HCT116 (cell line): ENCODE results near the gene GPX2. TPM values are rescaled to one million over a fixed set of nuclear protein-coding genes. Genes with fewer than 3 reads are reported as not detected.

ENCODE experiments used
- ATAC-seq: fragments of 200-7000 bp; cut with Tn5 transposase; 2 replicates; pipeline ENCODE4 v1.9.1; 2020; ENCODE audit warnings: mild to moderate bottlenecking, moderate library complexity
- BruUV-seq: library from RNA; stranded (reverse); fragments of 400-500 nt; replicated peaks from 2 replicates; lab custom pipeline; 2021; lab: Mats Ljungman, UMichigan
- CTCF ChIA-PET: fragments of 300-600 bp; sonication (Branson Sonifier 250); formaldehyde crosslinking; loops from one replicate; lab custom pipeline; 2021; ENCODE audit warnings: antibody characterized with exemption; lab: Charles Lee
- POLR2A ChIA-PET: fragments of 300-600, 350-600 bp; sonication (Branson Sonifier 250); formaldehyde crosslinking; loops from one replicate; lab custom pipeline; 2021; ENCODE audit warnings: antibody characterized with exemption; lab: Charles Lee
- RAD21 ChIA-PET, 2 experiments: fragments of 300-600 bp; sonication (Branson Sonifier 250); formaldehyde crosslinking; loops; one replicate each; lab custom pipeline; 2023; ENCODE audit warnings: low total read pairs in 2 of 2; ENCODE audit not compliant: uncharacterized antibody in 2 of 2, unreplicated experiment in 2 of 2, low non-redundant PET in 1 of 2; lab: Charles Lee
- DNase-seq: peaks from one replicate; pipeline ENCODE4 v3.0.0-alpha.2; 2010; ENCODE audit warnings: low read depth, low spot score
- H2AFZ ChIP-seq: fragments of 200-600 bp; shearing (Covaris generic), sonication (generic); 2 replicates; pipeline ENCODE4 v1.6.1; 2017; ENCODE audit warnings: low read depth, mixed run types, mixed read lengths, antibody characterized with exemption, low read length; ENCODE audit not compliant: poor library complexity, severe bottlenecking
- H3K27ac ChIP-seq: 2 replicates; pipeline ENCODE4 v1.5.1; 2012; ENCODE audit warnings: low read depth, low read length
- H3K27me3 ChIP-seq: fragments of 200-600 bp; sonication (generic); 2 replicates; pipeline ENCODE4 v1.6.1; 2016; ENCODE audit warnings: mixed run types, low read length, mixed read lengths; ENCODE audit not compliant: insufficient read depth
- H3K36me3 ChIP-seq, 2 experiments: fragments of 200-500 bp in 1 of 2; fragments of 200-600 bp in 1 of 2; sonication (Bioruptor generic) in 1 of 2; sonication (generic) in 1 of 2; 2 replicates each; pipeline versions ENCODE4 v1.5.1 to v1.6.1; 2014 to 2016; ENCODE audit warnings: low read length in 2 of 2, inconsistent platforms in 1 of 2, mixed read lengths in 1 of 2, mixed run types in 1 of 2; ENCODE audit not compliant: insufficient read depth in 2 of 2, control insufficient read depth in 1 of 2
- H3K4me1 ChIP-seq, 2 experiments: fragments of 200-600 bp in 1 of 2; sonication (generic) in 1 of 2; 2 replicates each; pipeline versions ENCODE4 v1.5.1 to v1.6.1; 2012 to 2017; ENCODE audit warnings: low read length in 2 of 2, inconsistent platforms in 1 of 2, mild to moderate bottlenecking in 1 of 2, mixed read lengths in 1 of 2, mixed run types in 1 of 2, moderate library complexity in 1 of 2; ENCODE audit not compliant: insufficient read depth in 2 of 2, control insufficient read depth in 1 of 2
- H3K4me2 ChIP-seq: fragments of 200-600 bp; sonication (generic); 2 replicates; pipeline ENCODE4 v1.6.1; 2017; ENCODE audit warnings: mixed run types, low read length, mixed read lengths
- H3K4me3 ChIP-seq, 2 experiments: fragments of 200-600 bp in 1 of 2; sonication (generic) in 1 of 2; replicated peaks in 1 of 2; 2 replicates each; pipeline ENCODE4 v1.5.1; 2011 to 2016; ENCODE audit warnings: low read length in 2 of 2, control low read depth in 1 of 2, low read depth in 1 of 2, mild to moderate bottlenecking in 1 of 2, mixed read lengths in 1 of 2, mixed run types in 1 of 2
- H3K79me2 ChIP-seq: fragments of 200-600 bp; sonication (generic); 2 replicates; pipeline ENCODE4 v1.6.1; 2017; ENCODE audit warnings: mild to moderate bottlenecking, mixed run types, low read length, moderate library complexity, mixed read lengths; ENCODE audit not compliant: insufficient read depth
- H3K9ac ChIP-seq: fragments of 200-600 bp; sonication (generic); 2 replicates; pipeline ENCODE4 v1.6.1; 2016; ENCODE audit warnings: low read length, mixed read lengths
- H3K9me2 ChIP-seq: fragments of 200-600 bp; sonication (generic), shearing (Covaris generic); 2 replicates; pipeline ENCODE4 v1.6.1; 2017; ENCODE audit warnings: mixed run types, mild to moderate bottlenecking, moderate library complexity; ENCODE audit not compliant: insufficient read depth
- H3K9me3 ChIP-seq, 2 experiments: fragments of 200-500 bp in 1 of 2; fragments of 200-600 bp in 1 of 2; sonication (Bioruptor generic) in 1 of 2; sonication (generic) in 1 of 2; 2 replicates each; pipeline ENCODE4 v1.6.1; 2014 to 2017; ENCODE audit warnings: low read length in 2 of 2, mixed read lengths in 2 of 2, inconsistent platforms in 1 of 2, low read depth in 1 of 2, mild to moderate bottlenecking in 1 of 2, mixed run types in 1 of 2, moderate library complexity in 1 of 2; ENCODE audit not compliant: control insufficient read depth in 1 of 2, insufficient read depth in 1 of 2
- H4K20me1 ChIP-seq: fragments of 200-600 bp; sonication (generic), shearing (Covaris generic); 2 replicates; pipeline ENCODE4 v1.6.1; 2017; ENCODE audit warnings: mixed run types, mild to moderate bottlenecking, moderate library complexity; ENCODE audit not compliant: insufficient read depth
- EGR1 ChIP-seq: IDR thresholded peaks from 2 replicates; pipeline ENCODE4 v1.6.1; 2012; ENCODE audit warnings: low read depth
- ELF1 ChIP-seq: IDR thresholded peaks from 2 replicates; pipeline ENCODE4 v1.6.1; 2012; ENCODE audit warnings: low read depth, borderline replicate concordance
- EZH2 ChIP-seq: fragments of 200-600 bp; sonication (generic); IDR thresholded peaks from 2 replicates; pipeline ENCODE4 v1.6.1; 2017; ENCODE audit warnings: antibody characterized with exemption, mixed run types
- EZH2phosphoT487 ChIP-seq: fragments of 200-600 bp; IDR thresholded peaks from 2 replicates; pipeline ENCODE4 v1.6.1; 2018; ENCODE audit warnings: antibody characterized with exemption, borderline replicate concordance
- FOSL1 ChIP-seq: IDR thresholded peaks from 2 replicates; pipeline ENCODE4 v1.6.1; 2012; ENCODE audit warnings: low read depth
- JUND ChIP-seq: IDR thresholded peaks from 2 replicates; pipeline ENCODE4 v1.6.1; 2012
- POLR2AphosphoS5 ChIP-seq: IDR thresholded peaks from 2 replicates; pipeline ENCODE4 v1.6.1; 2011; ENCODE audit warnings: mild to moderate bottlenecking, low read depth, low read length, moderate library complexity
- RAD21 ChIP-seq: IDR thresholded peaks from 2 replicates; pipeline ENCODE4 v1.6.1; 2012; ENCODE audit warnings: low read depth, mild to moderate bottlenecking
- SIN3A ChIP-seq: IDR thresholded peaks from 2 replicates; pipeline ENCODE4 v1.6.1; 2012; ENCODE audit warnings: low read depth
- SP1 ChIP-seq: IDR thresholded peaks from 2 replicates; pipeline ENCODE4 v1.6.1; 2012; ENCODE audit warnings: low read depth
- SRF ChIP-seq: IDR thresholded peaks from 2 replicates; pipeline ENCODE4 v1.6.1; 2012; ENCODE audit warnings: low read depth
- TCF7L2 ChIP-seq: IDR thresholded peaks from 2 replicates; pipeline ENCODE4 v1.7.0; 2011; ENCODE audit warnings: borderline replicate concordance, inconsistent platforms; ENCODE audit not compliant: insufficient read depth, insufficient read length; ENCODE audit errors: extremely low read depth
- ZFX ChIP-seq: fragments of 450-650 bp; IDR thresholded peaks from 2 replicates; pipeline ENCODE4 v1.6.1; 2017
- intact Hi-C: fragments of 100-400 bp; cut with micrococcal nuclease; formaldehyde crosslinking; loops from 2 replicates; pipeline ENCODE4 v1.10.0; 2022
- total RNA-seq: library from RNA; stranded (reverse); gene quantifications from one replicate; pipeline ENCODE4 v1.2.1, GENCODE V29; 2021; ENCODE audit not compliant: unreplicated experiment
- TF ChIP-seq, protein P1 (sequence below): IDR thresholded peaks from 2 replicates; pipeline ENCODE4 v1.6.1; 2012
- TF ChIP-seq, protein P2 (sequence below), 3 experiments: fragments of 200-600 bp in 1 of 3; sonication (generic) in 1 of 3; IDR thresholded peaks in 2 of 3; conservative IDR thresholded peaks in 1 of 3; 2 replicates each; pipeline ENCODE4 v1.5.1; 2012 to 2017; ENCODE audit warnings: low read depth in 2 of 3, low read length in 2 of 3, antibody characterized with exemption in 1 of 3, borderline replicate concordance in 1 of 3, control low read depth in 1 of 3, mild to moderate bottlenecking in 1 of 3, mixed read lengths in 1 of 3, mixed run types in 1 of 3, moderate library complexity in 1 of 3; ENCODE audit not compliant: insufficient read depth in 1 of 3
- TF ChIP-seq, protein P3 (sequence below): IDR thresholded peaks from 2 replicates; pipeline ENCODE4 v1.6.1; 2012; ENCODE audit warnings: low read depth
- TF ChIP-seq, protein P4 (sequence below): IDR thresholded peaks from 2 replicates; pipeline ENCODE4 v1.6.1; 2012

Gene GPX2
- total RNA-seq, 1 experiment from 2014 or later, result 0.61 TPM

DNA sequence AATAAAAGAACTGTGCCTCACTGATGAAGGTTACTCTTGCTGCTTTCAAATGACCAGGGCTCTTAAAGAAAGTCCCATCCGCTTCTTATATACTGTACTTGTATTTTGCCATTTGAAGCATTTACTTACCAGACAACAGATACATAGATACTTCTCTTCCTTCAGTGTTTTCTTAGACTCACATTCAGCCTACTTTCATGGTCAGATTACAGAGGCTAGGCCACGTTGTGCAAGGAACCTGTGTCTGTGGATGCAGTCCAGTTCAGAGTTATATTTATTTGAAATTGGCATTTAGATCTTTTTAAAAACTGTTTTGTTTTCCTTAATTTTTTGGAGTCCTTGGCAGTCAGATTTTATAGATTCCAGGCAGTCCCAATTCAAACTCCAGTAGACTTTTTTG lies 22.1 kb downstream of the GPX2 start:
- Histone ChIP-seq H3K4me2 (no peak overlapping the region), H3K9me3 (no peaks in the 10 kb centered on the region), H4K20me1 (no peaks in the 10 kb centered on the region), H3K27me3 (no peaks in the 10 kb centered on the region), H3K79me2 (peaks cover 91% of the 10 kb centered on the region), H2AFZ (no peak overlapping the region), H3K4me1 (peaks cover 4 to 5% of the 10 kb centered on the region in 2 experiments; a peak in 3 of 4 replicates), H3K4me3 (no peak overlapping the region), H3K27ac (no peak overlapping the region), H3K36me3 (peaks cover 0 to 19% of the 10 kb centered on the region in 2 experiments; a peak in 2 of 4 replicates), H3K9me2 (no peaks in the 10 kb centered on the region), H3K9ac (no peak overlapping the region)
- RAD21 ChIA-PET, result no interaction called here
- POLR2A ChIA-PET, result interaction anchor here (0.8 kb wide), 1 partner anchor 16 kb away, joined by 3 read pairs; no protein-coding TSS in a partner anchor
- no peak for DNase-seq
- TF ChIP-seq ZFX, result no peak
- BruUV-seq, result no TSS peak
- CTCF ChIA-PET, result interaction anchor here (1.8 kb wide), 1 partner anchor 10 kb away, joined by 5 read pairs; no protein-coding TSS in a partner anchor
- intact Hi-C loops, result no loop called here
- no peak for ATAC-seq

DNA sequence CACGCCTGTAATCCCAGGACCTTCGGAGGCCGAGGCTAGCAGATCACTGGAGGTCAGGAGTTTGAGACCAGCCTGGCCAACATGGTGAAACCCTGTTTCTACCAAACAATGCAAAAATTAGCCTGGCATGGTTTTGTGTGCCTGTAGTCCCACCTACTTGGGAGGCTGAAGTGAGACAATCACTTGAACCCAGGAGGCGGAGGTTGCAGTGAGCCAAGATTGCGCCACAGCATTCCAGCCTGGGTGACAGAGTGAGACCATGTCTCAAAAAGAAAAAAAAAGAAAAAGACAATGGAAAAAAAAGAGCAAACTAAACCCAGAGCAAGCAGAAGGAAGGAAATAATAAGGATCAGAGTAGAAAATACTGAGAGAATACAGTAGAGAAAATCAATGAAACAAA lies 22.9 kb downstream of the GPX2 start:
- Histone ChIP-seq H4K20me1 (no peaks in the 10 kb centered on the region), H3K36me3 (peaks cover 0 to 12% of the 10 kb centered on the region in 2 experiments; a peak in 2 of 4 replicates), H3K4me2 (no peak overlapping the region), H3K9me3 (no peaks in the 10 kb centered on the region), H3K79me2 (peaks cover 95% of the 10 kb centered on the region), H3K4me1 (peaks cover 6 to 10% of the 10 kb centered on the region in 2 experiments; a peak in 3 of 4 replicates), H2AFZ (no peak overlapping the region), H3K27me3 (no peaks in the 10 kb centered on the region), H3K9me2 (no peaks in the 10 kb centered on the region), H3K4me3 (no peak overlapping the region), H3K27ac (no peak overlapping the region), H3K9ac (no peak overlapping the region)
- no TSS peak for BruUV-seq
- intact Hi-C loops, result no loop called here
- DNase-seq, result no peak
- ChIA-PET CTCF (no interaction called here), POLR2A (no interaction called here), RAD21 (no interaction called here)
- ATAC-seq, result no peak
- TF ChIP-seq EGR1 (no peak), POLR2AphosphoS5 (no peak), ELF1 (no peak), EZH2 (no peak), SIN3A (no peak), JUND (no peak), SRF (no peak), TCF7L2 (no peak), RAD21 (no peak), FOSL1 (no peak), SP1 (no peak), EZH2phosphoT487 (no peak)
- TF ChIP-seq, protein P1, sequence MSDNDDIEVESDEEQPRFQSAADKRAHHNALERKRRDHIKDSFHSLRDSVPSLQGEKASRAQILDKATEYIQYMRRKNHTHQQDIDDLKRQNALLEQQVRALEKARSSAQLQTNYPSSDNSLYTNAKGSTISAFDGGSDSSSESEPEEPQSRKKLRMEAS, result no peak
- TF ChIP-seq, protein P2, sequence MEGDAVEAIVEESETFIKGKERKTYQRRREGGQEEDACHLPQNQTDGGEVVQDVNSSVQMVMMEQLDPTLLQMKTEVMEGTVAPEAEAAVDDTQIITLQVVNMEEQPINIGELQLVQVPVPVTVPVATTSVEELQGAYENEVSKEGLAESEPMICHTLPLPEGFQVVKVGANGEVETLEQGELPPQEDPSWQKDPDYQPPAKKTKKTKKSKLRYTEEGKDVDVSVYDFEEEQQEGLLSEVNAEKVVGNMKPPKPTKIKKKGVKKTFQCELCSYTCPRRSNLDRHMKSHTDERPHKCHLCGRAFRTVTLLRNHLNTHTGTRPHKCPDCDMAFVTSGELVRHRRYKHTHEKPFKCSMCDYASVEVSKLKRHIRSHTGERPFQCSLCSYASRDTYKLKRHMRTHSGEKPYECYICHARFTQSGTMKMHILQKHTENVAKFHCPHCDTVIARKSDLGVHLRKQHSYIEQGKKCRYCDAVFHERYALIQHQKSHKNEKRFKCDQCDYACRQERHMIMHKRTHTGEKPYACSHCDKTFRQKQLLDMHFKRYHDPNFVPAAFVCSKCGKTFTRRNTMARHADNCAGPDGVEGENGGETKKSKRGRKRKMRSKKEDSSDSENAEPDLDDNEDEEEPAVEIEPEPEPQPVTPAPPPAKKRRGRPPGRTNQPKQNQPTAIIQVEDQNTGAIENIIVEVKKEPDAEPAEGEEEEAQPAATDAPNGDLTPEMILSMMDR (IDR thresholded peaks at IDR 0.05 in 2 of 3, conservative IDR thresholded peaks at IDR 0.05 in 1 of 3; ENCODE audit: borderline replicate concordance in 1 of 3, insufficient read depth in 1 of 3, low read depth in 2 of 3, low read length in 2 of 3), result no peak
- TF ChIP-seq, protein P3, sequence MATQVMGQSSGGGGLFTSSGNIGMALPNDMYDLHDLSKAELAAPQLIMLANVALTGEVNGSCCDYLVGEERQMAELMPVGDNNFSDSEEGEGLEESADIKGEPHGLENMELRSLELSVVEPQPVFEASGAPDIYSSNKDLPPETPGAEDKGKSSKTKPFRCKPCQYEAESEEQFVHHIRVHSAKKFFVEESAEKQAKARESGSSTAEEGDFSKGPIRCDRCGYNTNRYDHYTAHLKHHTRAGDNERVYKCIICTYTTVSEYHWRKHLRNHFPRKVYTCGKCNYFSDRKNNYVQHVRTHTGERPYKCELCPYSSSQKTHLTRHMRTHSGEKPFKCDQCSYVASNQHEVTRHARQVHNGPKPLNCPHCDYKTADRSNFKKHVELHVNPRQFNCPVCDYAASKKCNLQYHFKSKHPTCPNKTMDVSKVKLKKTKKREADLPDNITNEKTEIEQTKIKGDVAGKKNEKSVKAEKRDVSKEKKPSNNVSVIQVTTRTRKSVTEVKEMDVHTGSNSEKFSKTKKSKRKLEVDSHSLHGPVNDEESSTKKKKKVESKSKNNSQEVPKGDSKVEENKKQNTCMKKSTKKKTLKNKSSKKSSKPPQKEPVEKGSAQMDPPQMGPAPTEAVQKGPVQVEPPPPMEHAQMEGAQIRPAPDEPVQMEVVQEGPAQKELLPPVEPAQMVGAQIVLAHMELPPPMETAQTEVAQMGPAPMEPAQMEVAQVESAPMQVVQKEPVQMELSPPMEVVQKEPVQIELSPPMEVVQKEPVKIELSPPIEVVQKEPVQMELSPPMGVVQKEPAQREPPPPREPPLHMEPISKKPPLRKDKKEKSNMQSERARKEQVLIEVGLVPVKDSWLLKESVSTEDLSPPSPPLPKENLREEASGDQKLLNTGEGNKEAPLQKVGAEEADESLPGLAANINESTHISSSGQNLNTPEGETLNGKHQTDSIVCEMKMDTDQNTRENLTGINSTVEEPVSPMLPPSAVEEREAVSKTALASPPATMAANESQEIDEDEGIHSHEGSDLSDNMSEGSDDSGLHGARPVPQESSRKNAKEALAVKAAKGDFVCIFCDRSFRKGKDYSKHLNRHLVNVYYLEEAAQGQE, result no peak
- TF ChIP-seq, protein P4, sequence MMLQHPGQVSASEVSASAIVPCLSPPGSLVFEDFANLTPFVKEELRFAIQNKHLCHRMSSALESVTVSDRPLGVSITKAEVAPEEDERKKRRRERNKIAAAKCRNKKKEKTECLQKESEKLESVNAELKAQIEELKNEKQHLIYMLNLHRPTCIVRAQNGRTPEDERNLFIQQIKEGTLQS, result no peak
